HepG2 (cell line): ENCODE results near the gene CNTN2. TPM values are rescaled to one million over a fixed set of nuclear protein-coding genes. Genes with fewer than 3 reads are reported as not detected.

ENCODE experiments used
- ATAC-seq: fragments of 200-7000 bp; cut with Tn5 transposase; 3 replicates; pipeline ENCODE4 v1.9.1; 2020; ENCODE audit warnings: mild to moderate bottlenecking, moderate library complexity
- BruUV-seq: library from RNA; stranded (reverse); fragments of 400-500 nt; replicated peaks from 2 replicates; lab custom pipeline; 2021; lab: Mats Ljungman, UMichigan
- CTCF ChIA-PET: fragments of 300-600 bp; formaldehyde crosslinking; extraction: SDS; loops from one replicate; lab custom pipeline; 2021; ENCODE audit warnings: low total read pairs, inconsistent platforms, low intra/inter-chr PET ratio; lab: Yijun Ruan, JAX
- POLR2A ChIA-PET: fragments of 350-600 bp; sonication (Branson Sonifier 250); formaldehyde crosslinking; loops from one replicate; lab custom pipeline; 2020; ENCODE audit warnings: antibody characterized with exemption, inconsistent platforms; lab: Yijun Ruan, JAX
- DNase-seq: peaks from one replicate; pipeline ENCODE4 v3.0.0-alpha.2; 2015; ENCODE audit warnings: low spot score
- FAIRE-seq: peaks from 3 replicates; lab custom pipeline; 2011; peaks lifted over from hg19 to GRCh38; lab: Jason Lieb, UNC
- H2AFZ ChIP-seq: one replicate; pipeline ENCODE4 v1.6.1; 2011; ENCODE audit warnings: low read length, inconsistent platforms
- H3K27ac ChIP-seq: fragments of 300-600 bp; 3 replicates; pipeline ENCODE4 v1.8.0; 2011; ENCODE audit warnings: mixed run types, mild to moderate bottlenecking, mixed read lengths, low read length, inconsistent platforms; ENCODE audit not compliant: insufficient read depth; ENCODE audit errors: extremely low read length
- H3K27me3 ChIP-seq, 2 experiments: fragments of 200-600 bp in 1 of 2; 2 replicates in 1 of 2; 3 replicates in 1 of 2; pipeline versions ENCODE4 v1.6.0 to v1.8.0; 2011; ENCODE audit warnings: low read length in 2 of 2, mild to moderate bottlenecking in 2 of 2, moderate library complexity in 2 of 2, inconsistent platforms in 1 of 2; ENCODE audit not compliant: insufficient read depth in 2 of 2, control insufficient read depth in 1 of 2
- H3K36me3 ChIP-seq, 2 experiments: fragments of 200-600 bp in 1 of 2; replicated peaks in 1 of 2; 2 replicates in 1 of 2; 3 replicates in 1 of 2; pipeline versions ENCODE4 v1.5.1 to v1.8.0; 2011; ENCODE audit warnings: low read length in 2 of 2, inconsistent platforms in 1 of 2; ENCODE audit not compliant: insufficient read depth in 2 of 2, control insufficient read depth in 1 of 2
- H3K4me1 ChIP-seq: 2 replicates; pipeline ENCODE4 v1.5.1; 2012; ENCODE audit warnings: low read length, inconsistent platforms; ENCODE audit not compliant: insufficient read depth
- H3K4me2 ChIP-seq: 2 replicates; pipeline ENCODE4 v1.6.0; 2011; ENCODE audit warnings: low read depth, low read length, inconsistent platforms
- H3K4me3 ChIP-seq, 3 experiments: fragments of 200-600 bp in 1 of 3; sonication (generic), shearing (Covaris generic) in 1 of 3; replicated peaks in 1 of 3; 2 replicates each; pipeline ENCODE4 v1.5.1; 2011 to 2016; ENCODE audit warnings: low read length in 3 of 3, inconsistent platforms in 2 of 3, low read depth in 2 of 3, mild to moderate bottlenecking in 2 of 3, control low read depth in 1 of 3, mixed read lengths in 1 of 3; ENCODE audit not compliant: insufficient read depth in 1 of 3
- H3K79me2 ChIP-seq: one replicate; pipeline ENCODE4 v1.6.1; 2011; ENCODE audit warnings: low read length, inconsistent platforms; ENCODE audit not compliant: insufficient read depth
- H3K9ac ChIP-seq: 2 replicates; pipeline ENCODE4 v1.6.0; 2011; ENCODE audit warnings: mild to moderate bottlenecking, low read depth, low read length, inconsistent platforms; ENCODE audit not compliant: insufficient read depth
- H3K9me3 ChIP-seq: 2 replicates; pipeline ENCODE4 v1.5.1; 2012; ENCODE audit warnings: mild to moderate bottlenecking, low read length
- H4K20me1 ChIP-seq: 2 replicates; pipeline ENCODE4 v1.6.0; 2011; ENCODE audit warnings: inconsistent platforms, mild to moderate bottlenecking, low read length, moderate library complexity; ENCODE audit not compliant: insufficient read depth
- ATF5 ChIP-seq: sonication (generic); formaldehyde crosslinking; IDR thresholded peaks from 2 replicates; pipeline ENCODE4 v1.4.0; 2020; ENCODE audit warnings: mild to moderate bottlenecking, low read depth, missing genetic modification reagents
- BATF2 ChIP-seq: sonication (generic); formaldehyde crosslinking; IDR thresholded peaks from 2 replicates; pipeline ENCODE4 v1.8.0; 2022; ENCODE audit warnings: mild to moderate bottlenecking, missing genetic modification reagents, moderate library complexity
- CCDC6 ChIP-seq: sonication (generic); formaldehyde crosslinking; IDR thresholded peaks from 2 replicates; pipeline ENCODE4 v1.8.1; 2022; ENCODE audit warnings: mild to moderate bottlenecking, missing genetic modification reagents, moderate library complexity
- JUND ChIP-seq: sonication (generic); formaldehyde crosslinking; IDR thresholded peaks from 2 replicates; pipeline ENCODE4 v1.8.0; 2022; ENCODE audit warnings: mild to moderate bottlenecking, missing genetic modification reagents
- KMT2B ChIP-seq: IDR thresholded peaks from 2 replicates; pipeline ENCODE4 v1.6.1; 2016; ENCODE audit warnings: missing genetic modification reagents, missing compliant biosample characterization
- NBN ChIP-seq: fragments of 450-650 bp; conservative IDR thresholded peaks from 2 replicates; pipeline ENCODE4 v1.6.1; 2017
- NCOA2 ChIP-seq: sonication (generic); formaldehyde crosslinking; IDR thresholded peaks from 2 replicates; pipeline ENCODE4 v1.8.0; 2022; ENCODE audit warnings: inconsistent platforms
- PAX8 ChIP-seq: sonication (generic); formaldehyde crosslinking; IDR thresholded peaks from 2 replicates; pipeline ENCODE4 v1.8.0; 2022; ENCODE audit warnings: mild to moderate bottlenecking, missing genetic modification reagents, borderline replicate concordance
- SMAD1 ChIP-seq: sonication (generic); formaldehyde crosslinking; IDR thresholded peaks from 2 replicates; pipeline ENCODE4 v1.4.0; 2020; ENCODE audit warnings: missing genetic modification reagents, low read depth, mild to moderate bottlenecking, borderline replicate concordance
- SMARCC2 ChIP-seq: fragments of 450-650 bp; IDR thresholded peaks from 2 replicates; pipeline ENCODE4 v1.6.1; 2017; ENCODE audit warnings: antibody characterized with exemption, mild to moderate bottlenecking
- ZKSCAN5 ChIP-seq: sonication (generic); formaldehyde crosslinking; IDR thresholded peaks from 2 replicates; pipeline ENCODE4 v1.5.1; 2020; ENCODE audit warnings: mild to moderate bottlenecking, missing genetic modification reagents
- ZNF20 ChIP-seq: sonication (generic); formaldehyde crosslinking; IDR thresholded peaks from 2 replicates; pipeline ENCODE4 v1.4.0; 2020; ENCODE audit warnings: mild to moderate bottlenecking, moderate library complexity, missing genetic modification reagents
- ZNF30 ChIP-seq: sonication (generic); formaldehyde crosslinking; IDR thresholded peaks from 2 replicates; pipeline ENCODE4 v1.5.0; 2020; ENCODE audit warnings: mild to moderate bottlenecking, missing genetic modification reagents
- ZNF670 ChIP-seq: sonication (generic); formaldehyde crosslinking; IDR thresholded peaks from 2 replicates; pipeline ENCODE4 v1.8.0; 2022; ENCODE audit warnings: mild to moderate bottlenecking, missing genetic modification reagents, borderline replicate concordance
- ZNF83 ChIP-seq: sonication (generic); formaldehyde crosslinking; IDR thresholded peaks from 2 replicates; pipeline ENCODE4 v1.4.0; 2020; ENCODE audit warnings: missing genetic modification reagents, mild to moderate bottlenecking, borderline replicate concordance
- WGBS: methylation state at CpG from one replicate; pipeline ENCODE4 v1.1.6; 2017; ENCODE audit warnings: low lambda C conversion rate; 5-methylcytosine and 5-hydroxymethylcytosine counted together
- in situ Hi-C: cut with HindIII; loops from 2 replicates; pipeline ENCODE4 v1.10.0; 2017; ENCODE audit warnings: low pct_unique_long_range_greater_than_20kb; ENCODE audit not compliant: extremely low pct_ligation_motif_present
- intact Hi-C: fragments of 100-400 bp; cut with micrococcal nuclease; formaldehyde crosslinking; loops from one replicate; pipeline ENCODE4 v1.10.0; 2022; ENCODE audit not compliant: unreplicated experiment
- polyA plus RNA-seq, 8 experiments: library from polyadenylated mRNA; depleted of rRNA in 3 of 8; stranded (reverse) in 7 of 8; unstranded in 1 of 8; fragments of >200 nt; fragmentation: Illumina TruSeq in 4 of 8; extraction: Trizol in 4 of 8; gene quantifications; 2 replicates each; pipeline versions ENCODE4 v1.2.1 to v1.2.3, GENCODE V29; 2011 to 2016; ENCODE audit warnings: low read depth in 4 of 8, missing spikeins in 1 of 8, mixed read lengths in 1 of 8; ENCODE audit not compliant: insufficient read depth in 1 of 8
- total RNA-seq, 5 experiments: library from RNA; depleted of rRNA; stranded (reverse); fragments of >200 nt; fragmentation: Illumina TruSeq; extraction: Trizol; gene quantifications; 2 replicates each; pipeline ENCODE4 v1.2.3, GENCODE V29; 2016; ENCODE audit warnings: low read depth in 1 of 5

CNTN2 gene
- total and polyA plus RNA-seq, 2 of the 13 experiments (the other 11 are each of a cell fraction or from before 2014, with no cell fraction given) = not detected

GRCh38 chr1:205091043-205091740 is 48.2 kb downstream of the CNTN2 start:
- ChIA-PET POLR2A (no interaction called here), CTCF (no interaction called here)
- Histone ChIP-seq H3K36me3 (peaks cover 6 to 60% of the 10 kb centered on the region in 2 experiments), H3K27me3 (no peaks in the 10 kb centered on the region), H3K9ac (no peak overlapping the region), H3K4me1 (peaks cover 9% of the 10 kb centered on the region), H2AFZ (no peak overlapping the region), H3K9me3 (no peaks in the 10 kb centered on the region), H3K4me3 (no peak overlapping the region), H3K4me2 (no peak overlapping the region), H4K20me1 (no peaks in the 10 kb centered on the region), H3K27ac (no peak overlapping the region), H3K79me2 (no peaks in the 10 kb centered on the region)
- intact Hi-C loops (no loop called here), in situ Hi-C loops (no loop called here)
- 90% methylated on average over 4 of the region's 4 CpGs for WGBS
- TF ChIP-seq JUND (CRISPR knock-in tag) (no peak), SMARCC2 (no peak), NCOA2 (CRISPR knock-in tag) (no peak), SMAD1 (no peak), ZKSCAN5 (no peak), PAX8 (CRISPR knock-in tag) (no peak), ZNF83 (CRISPR knock-in tag) (no peak), ZNF670 (CRISPR knock-in tag) (no peak), KMT2B (no peak), ZNF20 (CRISPR knock-in tag) (no peak), NBN (no peak), ZNF30 (CRISPR knock-in tag) (no peak), ATF5 (CRISPR knock-in tag) (no peak), BATF2 (CRISPR knock-in tag) (no peak), CCDC6 (no peak)
- no TSS peak for BruUV-seq
- FAIRE-seq (no peak), DNase-seq (no peak), ATAC-seq (no peak)
